HG02981 (cell line): ENCODE results near the gene INSIG1.

Experiments
- ATAC-seq: cut with Tn5 transposase; IDR thresholded peaks from one replicate; pipeline ENCODE4 v1.9.1; 2021; ENCODE audit warnings: mild to moderate bottlenecking, moderate library complexity; ENCODE audit not compliant: unreplicated experiment

Gene INSIG1

GRCh38 chr7:155299535-155300202 lies 2.0 kb downstream of the INSIG1 start:
- no peak for ATAC-seq

DNA sequence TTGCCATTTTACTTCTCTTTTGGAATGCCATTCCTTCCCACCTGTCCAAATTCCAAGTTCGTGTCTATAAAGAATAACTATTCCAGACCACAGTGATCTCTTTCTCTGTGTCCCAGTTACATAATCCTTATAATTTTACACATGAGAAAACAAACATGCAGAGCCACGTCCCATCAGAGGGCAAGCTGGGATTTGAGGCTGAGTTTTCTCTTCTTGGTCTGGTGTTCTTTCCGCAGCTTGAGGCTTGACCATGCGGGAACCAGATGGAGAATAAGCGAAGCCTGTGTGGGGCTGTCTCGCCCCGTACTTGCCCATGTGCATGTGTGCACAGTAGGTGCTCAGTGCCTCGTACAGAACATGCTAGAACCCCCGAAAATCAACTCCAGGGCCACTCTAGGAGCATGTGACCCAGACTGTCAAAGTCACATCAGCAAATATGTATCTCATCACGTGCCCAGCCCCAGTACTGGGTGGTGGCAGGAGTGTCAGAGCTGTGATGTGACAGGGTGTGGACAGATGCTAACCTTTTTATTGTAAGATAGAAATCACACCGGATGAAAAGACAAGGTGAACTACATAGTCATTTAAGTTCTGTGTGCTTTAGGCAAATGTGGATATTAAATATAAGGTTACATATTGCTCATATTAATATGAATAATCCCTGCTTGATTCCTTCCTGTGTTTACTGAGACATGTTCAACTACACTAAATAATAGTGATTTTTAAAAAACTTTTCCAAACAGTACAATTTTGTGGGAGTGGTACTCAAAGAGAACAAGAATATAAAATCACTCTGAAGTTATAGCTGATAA lies 3.2 kb downstream of the INSIG1 start:
- ATAC-seq: no peak

- no peak for ATAC-seq
Observed at GRCh38 chr7:155303039-155303593, 5.4 kb downstream of the INSIG1 start.

DNA sequence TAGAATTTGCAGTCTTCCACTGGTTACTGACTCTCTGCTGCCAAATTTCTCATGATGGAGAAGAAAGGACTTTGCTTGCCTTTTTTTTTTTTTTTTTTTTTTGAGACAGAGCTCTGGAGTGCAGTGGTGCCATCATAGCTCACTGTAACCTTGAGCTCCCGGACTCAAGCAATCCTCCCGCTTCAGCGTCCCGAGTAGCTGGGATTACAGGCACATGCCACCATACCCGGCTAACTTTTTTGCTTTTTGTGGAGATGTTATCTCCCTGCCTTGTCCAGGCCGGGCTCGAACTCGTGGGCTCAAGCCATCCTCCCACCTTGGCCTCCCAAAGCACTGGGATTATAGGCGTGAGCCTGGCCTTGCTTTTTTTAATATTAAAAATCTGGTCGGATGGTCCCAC lies 6.2 kb downstream of the INSIG1 start:
- ATAC-seq: no peak

DNA sequence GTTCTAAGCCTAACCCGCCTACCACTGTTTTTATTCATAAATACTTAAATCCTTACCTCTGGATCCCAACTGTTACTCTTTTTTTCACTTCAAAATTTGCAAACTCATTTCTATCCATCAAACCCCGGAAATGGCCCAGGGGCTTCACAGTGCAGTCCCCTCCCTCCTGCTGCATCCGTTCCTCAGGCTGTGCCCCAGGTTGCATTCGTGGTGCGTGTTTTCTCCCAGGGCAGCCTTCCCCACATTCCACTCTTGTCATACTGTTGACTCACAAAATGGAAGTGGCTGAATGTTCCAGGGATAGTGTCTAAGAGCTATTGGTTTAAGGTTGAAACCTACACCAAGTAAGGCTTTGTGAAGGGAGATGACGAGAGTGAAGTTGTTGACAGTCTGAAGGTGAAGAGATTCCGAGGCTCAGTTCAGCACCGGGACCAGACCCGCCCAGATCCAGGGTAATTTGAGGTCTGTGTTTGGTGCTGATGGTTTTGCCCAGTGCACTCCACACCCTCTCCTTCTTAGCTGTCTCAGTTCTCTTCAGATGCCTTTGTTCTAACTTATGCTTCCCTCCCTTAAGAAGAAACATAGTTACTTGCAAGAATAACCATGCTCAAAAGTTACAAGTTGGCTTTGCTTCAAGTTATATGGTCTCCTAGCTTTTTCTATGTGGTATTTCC lies 7.7 kb downstream of the INSIG1 start:
- ATAC-seq: no peak

GRCh38 chr7:155306673-155307470 lies 9.2 kb downstream of the INSIG1 start:
- ATAC-seq: no peak

- no peak for ATAC-seq
Observed at GRCh38 chr7:155308330-155309020, 10.8 kb downstream of the INSIG1 start.

DNA sequence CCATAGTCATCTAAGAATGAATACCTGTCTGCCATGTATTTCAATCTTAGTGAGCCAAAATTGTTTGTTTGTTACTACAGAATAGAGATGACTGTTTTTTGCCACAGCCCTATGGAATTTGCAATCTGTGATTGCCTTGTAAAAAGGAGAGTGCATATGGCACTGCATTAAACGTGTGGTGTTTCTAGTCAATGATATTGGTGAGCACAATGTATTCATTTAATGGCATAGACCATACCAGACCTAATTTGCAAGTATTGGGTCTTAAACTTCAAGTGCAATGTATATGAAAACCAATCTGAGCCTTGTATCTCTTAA lies 11.3 kb downstream of the INSIG1 start:
- no peak for ATAC-seq

DNA sequence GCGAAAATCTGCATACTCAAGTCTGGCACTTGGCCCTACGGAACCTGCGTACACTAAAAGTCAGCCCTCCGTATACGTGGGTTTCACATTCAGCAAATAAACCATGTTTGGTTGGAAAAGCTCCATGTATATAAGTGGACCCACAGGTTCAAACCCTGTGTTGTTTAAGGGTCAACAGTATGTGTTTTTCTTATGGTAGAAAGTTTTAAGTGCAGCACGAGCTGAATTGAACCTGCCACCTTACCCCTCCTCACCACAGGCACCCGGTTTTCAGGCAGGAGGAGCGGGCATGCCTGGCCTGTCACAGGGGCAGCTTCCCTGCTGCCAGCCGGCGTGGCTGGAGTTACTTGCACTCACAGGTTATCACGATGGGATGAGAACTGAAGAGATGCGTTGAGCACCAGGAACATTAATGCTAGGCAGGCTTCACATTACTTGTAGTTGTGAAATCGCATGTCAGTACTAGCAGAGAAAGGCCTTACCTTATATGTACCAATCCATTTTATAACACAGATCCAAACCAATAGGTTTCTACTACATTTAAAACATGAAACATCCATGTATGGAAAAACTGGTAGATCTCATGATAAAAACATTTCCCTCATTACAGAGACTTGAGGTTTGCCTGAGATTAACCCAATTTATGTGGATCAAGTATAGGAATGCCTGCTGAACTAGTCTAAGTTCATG lies 12.9 kb downstream of the INSIG1 start:
- no peak for ATAC-seq

DNA sequence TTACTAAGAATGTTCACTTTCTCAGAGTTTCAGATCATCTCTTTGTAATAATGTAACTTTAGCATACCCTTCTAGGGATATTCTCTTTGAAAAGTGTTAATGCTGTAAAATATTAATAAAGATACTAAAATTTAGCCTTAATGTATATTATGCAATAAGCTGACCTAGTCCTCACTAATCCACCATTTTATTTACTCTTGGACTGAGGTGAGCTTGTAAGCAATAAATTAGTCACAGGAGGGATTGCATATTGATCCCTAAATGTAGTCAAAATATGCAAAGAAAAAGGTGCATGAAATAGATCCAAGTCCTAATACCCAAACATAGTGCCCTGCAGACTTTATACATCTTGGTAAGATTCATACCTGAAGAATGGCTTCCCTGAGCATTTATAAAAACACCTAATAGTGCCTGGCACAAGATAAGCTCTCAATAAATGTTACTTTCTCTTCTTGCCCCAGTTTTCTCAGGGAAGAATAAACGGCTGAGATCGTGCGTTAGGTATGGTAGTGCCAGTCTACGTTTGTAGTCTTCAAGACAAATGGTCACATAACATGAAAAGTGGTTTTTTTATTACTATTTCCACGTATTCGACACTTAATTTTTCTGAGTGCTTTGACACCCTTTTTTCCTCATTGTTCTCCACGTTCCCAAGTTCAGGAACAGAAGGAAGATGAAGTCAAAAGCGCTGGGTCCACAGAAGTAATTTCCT lies 14.3 kb downstream of the INSIG1 start:
- no peak for ATAC-seq

DNA sequence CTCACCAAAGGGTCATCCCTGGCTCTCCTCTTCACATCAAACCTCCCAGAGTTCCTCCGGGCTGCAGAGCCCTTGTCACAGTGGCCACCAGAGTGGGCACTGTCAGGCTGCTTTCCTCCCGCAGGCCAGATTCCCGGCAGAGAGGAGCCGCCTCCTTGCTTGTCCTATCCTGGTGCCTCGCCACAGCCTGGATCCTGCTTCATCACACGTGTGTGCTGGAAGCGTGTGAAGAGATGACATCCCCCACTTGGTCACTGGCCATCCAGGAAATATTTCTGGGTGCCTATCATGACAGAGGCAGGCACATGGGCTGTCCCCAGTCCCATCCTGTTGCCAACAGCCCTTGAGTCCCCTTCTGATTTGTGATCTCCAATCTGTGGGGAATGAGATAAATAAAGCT lies 15.0 kb downstream of the INSIG1 start:
- ATAC-seq: no peak

DNA sequence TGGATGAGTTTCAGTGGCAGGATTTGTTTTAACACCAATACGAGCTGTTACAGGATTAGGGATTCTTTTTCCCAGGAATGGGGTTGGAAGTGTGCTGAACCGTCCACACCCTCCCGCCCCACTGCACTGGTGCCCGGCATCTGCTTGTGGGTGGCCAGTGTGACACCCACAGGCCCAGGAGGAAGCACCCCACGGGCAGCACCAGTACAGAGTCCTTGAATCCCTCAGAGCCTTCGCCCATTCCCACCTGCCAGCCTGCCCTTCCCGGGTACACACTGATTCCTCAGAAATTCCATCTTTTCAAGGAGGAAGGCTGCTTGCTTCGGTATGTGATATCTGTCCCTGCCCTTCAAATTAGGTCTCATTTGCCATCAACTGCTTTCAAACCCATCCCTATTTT lies 15.4 kb downstream of the INSIG1 start:
- no peak for ATAC-seq

DNA sequence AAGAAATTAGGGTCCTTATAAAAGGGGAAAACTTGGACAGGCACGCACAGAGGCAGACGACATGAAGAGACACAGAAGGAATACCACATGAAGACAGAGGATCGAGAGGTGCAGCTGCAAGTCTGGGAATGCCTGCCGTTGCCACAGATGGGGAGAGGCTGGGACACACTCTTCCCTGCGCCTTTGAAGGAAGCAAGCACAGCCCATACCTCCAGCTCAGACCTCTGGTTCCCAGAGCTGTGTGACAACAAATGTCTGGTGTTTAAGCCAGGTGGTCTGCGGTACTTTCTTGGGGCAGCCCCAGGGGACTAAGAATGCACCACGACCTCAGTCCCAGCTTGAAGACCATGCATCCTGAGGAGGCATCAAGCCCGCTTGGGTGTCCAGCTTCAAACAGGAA lies 18.3 kb downstream of the INSIG1 start:
- no peak for ATAC-seq

DNA sequence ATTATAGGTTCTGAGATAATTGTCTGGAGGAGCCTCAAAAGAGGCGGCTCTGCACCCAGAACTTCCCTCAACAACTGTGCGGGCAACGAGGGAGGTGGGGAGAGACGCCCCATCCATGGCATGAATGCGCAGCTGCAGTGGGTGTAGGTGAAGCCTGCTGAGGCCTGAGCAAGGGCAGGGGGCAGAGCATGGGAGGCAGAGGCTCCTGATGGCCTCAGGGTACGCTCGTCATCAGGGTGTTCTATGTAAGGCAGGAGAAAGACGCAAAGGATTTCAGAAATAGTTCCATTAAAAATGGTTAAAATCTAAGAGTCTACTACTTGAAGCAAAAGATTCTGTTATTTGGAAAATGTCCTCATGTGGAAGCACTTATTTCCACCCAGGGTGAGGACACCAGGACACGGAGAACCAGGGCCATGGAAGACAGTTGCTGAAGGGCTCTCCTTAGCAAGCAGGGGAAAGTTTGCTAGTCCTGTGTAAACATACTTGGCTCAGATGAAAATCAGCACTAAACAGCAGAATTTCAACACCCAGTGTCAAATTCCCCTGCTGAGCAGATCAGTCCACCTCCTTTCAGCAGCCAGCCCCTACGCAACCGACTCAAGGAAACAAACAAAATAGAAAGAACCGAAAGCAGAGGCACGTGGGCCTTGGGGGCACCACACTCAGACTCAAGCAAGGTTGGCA lies 18.9 kb downstream of the INSIG1 start:
- ATAC-seq: no peak

- no peak for ATAC-seq
Observed at GRCh38 chr7:155317114-155317434, 19.4 kb downstream of the INSIG1 start.

DNA sequence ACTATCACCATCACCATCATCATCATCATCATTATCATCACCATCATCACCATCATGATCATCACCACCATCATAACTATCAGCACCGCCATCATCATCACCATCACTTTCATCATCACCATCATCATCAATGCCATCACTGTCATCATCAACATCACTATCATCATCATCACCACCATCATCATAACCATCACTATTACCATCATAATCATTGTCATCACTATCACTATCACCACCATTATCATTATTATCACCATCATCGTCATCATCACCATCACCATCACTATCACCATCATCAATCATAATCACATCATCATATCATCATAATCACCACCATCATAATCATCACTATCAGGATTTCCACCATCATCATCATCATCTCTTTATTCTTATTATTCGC lies 20.6 kb downstream of the INSIG1 start:
- no peak for ATAC-seq

DNA sequence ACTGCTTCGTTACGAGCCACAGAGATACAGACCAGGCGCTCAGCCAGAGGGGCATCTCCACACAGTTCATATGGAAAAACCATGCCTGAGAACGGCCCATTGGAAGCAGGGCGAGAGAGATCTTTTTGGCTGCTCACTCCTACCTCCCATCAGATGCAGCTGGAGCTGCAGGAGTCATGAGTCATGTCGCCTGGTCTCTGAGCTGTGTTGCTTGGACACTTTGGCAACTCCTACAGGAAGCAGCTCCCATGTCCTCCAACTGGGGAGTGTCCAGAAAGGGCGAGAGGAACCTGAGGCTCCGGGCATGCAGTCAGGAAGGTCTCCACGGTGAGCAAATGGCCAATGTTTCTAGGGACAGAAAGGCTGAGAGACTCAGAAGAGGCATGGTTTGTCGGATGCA lies 24.9 kb downstream of the INSIG1 start:
- no peak for ATAC-seq

- ATAC-seq: no peak
Observed at GRCh38 chr7:155323001-155323638, 25.4 kb downstream of the INSIG1 start.
